T-cell (primary cell): ENCODE results near the gene PTH2. TPM values are rescaled to one million over a fixed set of nuclear protein-coding genes. Genes with fewer than 3 reads are reported as not detected.

Source experiments
- ATAC-seq, 4 experiments: fragments of 200-7000 bp in 3 of 4; fragments of 150-1000 bp in 1 of 4; cut with Tn5 transposase; replicated peaks in 1 of 4; 1 replicate in 3 of 4; 2 replicates in 1 of 4; pipeline ENCODE4 v1.10.0; 2021; ENCODE audit warnings: moderate library complexity in 3 of 4, mild to moderate bottlenecking in 2 of 4, moderate number of reproducible peaks in 1 of 4
- CTCF ChIA-PET, 2 donors: fragments of 300-600 bp; sonication (Branson Sonifier 250); formaldehyde crosslinking; loops; one replicate each; lab custom pipeline; 2022; ENCODE audit warnings: antibody characterized with exemption in 2 of 2; lab: Charles Lee
- POLR2A ChIA-PET, 2 donors: fragments of 300-600 bp; sonication (Branson Sonifier 250); formaldehyde crosslinking; loops; one replicate each; lab custom pipeline; 2022; ENCODE audit warnings: antibody characterized with exemption in 2 of 2; lab: Charles Lee
- DNase-seq, 35 experiments: peaks; one replicate each; pipeline versions ENCODE4 v3.0.0 to v3.0.0-alpha.2; 2013 to 2023
- H3K27ac ChIP-seq: one replicate; pipeline ENCODE4 v1.5.1; 2013; ENCODE audit warnings: low read length
- H3K27me3 ChIP-seq, 2 experiments: replicated peaks in 1 of 2; 1 replicate in 1 of 2; 2 replicates in 1 of 2; pipeline versions ENCODE4 v1.6.1 to v1.7.0; 2013; ENCODE audit warnings: low read length in 1 of 2, mixed read lengths in 1 of 2; ENCODE audit not compliant: control insufficient read depth in 2 of 2, insufficient read depth in 2 of 2; ENCODE audit errors: extremely low read depth in 1 of 2
- H3K36me3 ChIP-seq, 2 donors: 1 replicate in 1 of 2; 2 replicates in 1 of 2; pipeline versions ENCODE4 v1.6.1 to v1.7.0; 2013; ENCODE audit warnings: low read length in 1 of 2; ENCODE audit not compliant: control insufficient read depth in 2 of 2, insufficient read depth in 1 of 2; ENCODE audit errors: extremely low read depth in 1 of 2
- H3K4me1 ChIP-seq, 2 experiments: 1 replicate in 1 of 2; 2 replicates in 1 of 2; pipeline versions ENCODE4 v1.6.1 to v1.7.0; 2013; ENCODE audit warnings: low read length in 2 of 2, mixed read lengths in 1 of 2; ENCODE audit not compliant: insufficient read depth in 2 of 2, control insufficient read depth in 1 of 2; ENCODE audit errors: extremely low read depth in 1 of 2
- H3K4me3 ChIP-seq, 2 donors: 1 replicate in 1 of 2; 2 replicates in 1 of 2; pipeline versions ENCODE4 v1.5.1 to v1.7.0; 2013; ENCODE audit warnings: mild to moderate bottlenecking in 2 of 2, low read length in 1 of 2, moderate library complexity in 1 of 2; ENCODE audit not compliant: control insufficient read depth in 1 of 2; ENCODE audit errors: extremely low read depth in 1 of 2
- H3K9me3 ChIP-seq: 2 replicates; pipeline ENCODE4 v1.7.0; 2013
- H3K27ac Mint-ChIP-seq, 2 donors: one replicate each; pipeline ENCODE4 v1.8.0; 2020 to 2021; ENCODE audit warnings: mild to moderate bottlenecking in 2 of 2, mixed read lengths in 2 of 2
- H3K27me3 Mint-ChIP-seq, 2 donors: one replicate each; pipeline ENCODE4 v1.8.0; 2021 to 2022; ENCODE audit warnings: mixed read lengths in 2 of 2
- H3K36me3 Mint-ChIP-seq: one replicate; pipeline ENCODE4 v1.8.0; 2021; ENCODE audit warnings: mixed read lengths
- H3K4me1 Mint-ChIP-seq, 3 donors: one replicate each; pipeline ENCODE4 v1.8.0; 2020 to 2022; ENCODE audit warnings: mixed read lengths in 3 of 3, mild to moderate bottlenecking in 1 of 3
- H3K4me3 Mint-ChIP-seq, 3 donors: one replicate each; pipeline ENCODE4 v1.8.0; 2020 to 2022; ENCODE audit warnings: mild to moderate bottlenecking in 3 of 3, mixed read lengths in 3 of 3, moderate library complexity in 3 of 3
- H3K9me3 Mint-ChIP-seq, 3 donors: one replicate each; pipeline ENCODE4 v1.8.0; 2020 to 2022; ENCODE audit warnings: mixed read lengths in 3 of 3
- WGBS: methylation state at CpG from one replicate; pipeline ENCODE4 v1.1.5; 2013; ENCODE audit warnings: missing lambda C conversion rate; ENCODE audit not compliant: insufficient coverage; 5-methylcytosine and 5-hydroxymethylcytosine counted together
- total RNA-seq, 35 experiments: library from RNA in 6 of 35; stranded (reverse) in 6 of 35; fragments of 120-200 nt in 1 of 35; gene quantifications; one replicate each; pipeline versions ENCODE4 v1.2.1 to v1.2.4 and lab custom pipeline; 2013 to 2026

Gene PTH2, protein sequence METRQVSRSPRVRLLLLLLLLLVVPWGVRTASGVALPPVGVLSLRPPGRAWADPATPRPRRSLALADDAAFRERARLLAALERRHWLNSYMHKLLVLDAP
- total RNA-seq (not detected), total RNA-seq (lab: John Stamatoyannopoulos, UW) (0 to 0.06 (median 0) reads per million in 29 experiments)
- total RNA-seq (2013), result not detected

DNA sequence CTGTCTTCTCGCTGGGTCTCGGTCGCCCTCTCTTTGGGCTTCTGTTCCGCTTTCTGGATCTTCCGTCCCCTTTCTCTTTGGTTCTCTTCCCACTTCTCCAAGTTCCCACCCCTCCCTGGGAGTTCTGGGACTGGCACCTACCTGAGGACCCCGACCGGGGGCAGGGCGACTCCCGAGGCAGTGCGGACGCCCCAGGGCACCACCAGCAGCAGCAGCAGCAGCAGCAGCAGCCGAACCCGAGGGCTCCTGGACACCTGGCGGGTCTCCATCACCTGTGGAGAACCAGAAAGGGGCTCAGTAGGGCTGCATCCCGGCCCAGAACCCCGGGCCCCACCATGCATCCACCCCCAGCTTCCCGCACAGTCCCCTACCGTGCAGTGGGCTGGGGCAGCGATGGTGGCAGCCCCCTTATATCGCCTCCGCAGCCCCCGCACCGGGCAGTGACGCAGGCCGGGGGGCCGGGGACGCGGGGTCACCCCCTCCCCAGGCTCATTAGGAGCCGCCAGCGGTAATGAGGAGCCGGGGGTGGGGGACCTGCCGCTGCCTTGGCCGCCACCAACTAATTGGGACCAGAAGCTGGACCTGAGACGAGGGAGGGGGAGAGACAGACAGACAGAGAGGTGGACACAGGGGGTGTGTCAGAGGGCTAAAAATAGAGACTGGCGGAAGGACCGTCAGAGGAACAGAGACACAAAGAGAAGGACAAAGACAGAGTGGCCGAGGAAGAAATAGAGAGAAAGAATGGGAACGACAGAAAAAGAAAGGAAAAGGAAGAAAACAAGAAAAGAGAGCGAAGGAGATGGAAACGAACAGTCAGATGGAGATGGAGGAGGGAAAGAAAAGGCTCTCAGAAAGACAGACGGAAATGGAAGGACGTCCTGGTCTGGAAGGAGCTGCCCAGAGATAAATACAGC, at the start of gene PTH2:
TSS of gene PTH2 (minus strand) at position 371 of the 914 bp plus-strand sequence. CDS start at position 269, 102 bp downstream.
- Mint-ChIP-seq H3K4me3 (peak within 1 kb of the TSS; percentile 63 to 82 (median 76)), H3K36me3 (peaks cover 6% of the 10 kb centered on the region), H3K9me3 (no peaks in the 10 kb centered on the region), H3K4me1 (peaks cover 59 to 76% (median 70%) of the 10 kb centered on the region in 3 donors), H3K27me3 (peaks cover 86 to 92% of the 10 kb centered on the region in 2 donors), H3K27ac (peak within 1 kb of the TSS in 1 of 2 donors; percentile 71)
- H3K36me3 ChIP-seq, result no peaks in the 10 kb centered on the region
- H3K27ac ChIP-seq, result no peak within 1 kb of the TSS
- POLR2A ChIA-PET, result interaction anchor here in 1 of 2 donors (0.7 kb wide), 1 partner anchor 12 kb away, joined by 4 read pairs; no protein-coding TSS in a partner anchor
- peak within 1 kb of the TSS; percentile 16 to 74 for H3K4me3 ChIP-seq
- ATAC-seq, result peak in 2 of 4 experiments; percentile 2 to 6
- peaks cover 15 to 58% of the 10 kb centered on the region in 2 experiments for H3K4me1 ChIP-seq
- peaks cover 12 to 96% of the 10 kb centered on the region in 2 experiments for H3K27me3 ChIP-seq
- 6% methylated on average over 38 of the region's 42 CpGs for WGBS
- DNase-seq, result no peak
- CTCF ChIA-PET, result no interaction called here
- H3K9me3 ChIP-seq, result no peaks in the 10 kb centered on the region

DNA sequence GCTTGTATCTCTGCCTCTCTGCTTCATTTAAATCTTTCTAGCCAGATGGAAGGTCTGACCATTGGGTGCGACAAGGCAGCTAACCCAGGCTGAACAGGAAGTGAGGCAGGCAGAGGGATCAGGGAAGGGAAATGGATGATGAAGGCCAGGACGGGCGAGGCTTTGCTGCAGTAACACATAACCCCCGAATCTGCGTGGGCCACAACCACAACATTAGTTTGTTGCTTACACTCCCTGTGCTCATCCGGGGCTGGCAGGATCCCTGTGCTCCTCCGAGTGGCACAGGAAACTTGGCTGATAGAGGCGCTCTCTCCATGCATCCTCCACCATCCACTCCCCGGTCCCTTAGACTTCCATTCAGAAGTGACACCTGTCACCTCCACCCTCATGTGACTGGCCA, 49.7 kb upstream of the PTH2 start:
- Histone ChIP-seq H3K36me3 (peaks cover 0 to 19% of the 10 kb centered on the region in 2 donors), H3K9me3 (no peaks in the 10 kb centered on the region), H3K27ac (peak overlapping the region; percentile 93), H3K27me3 (no peaks in the 10 kb centered on the region), H3K4me3 (no peak overlapping the region), H3K4me1 (peaks cover 45 to 84% of the 10 kb centered on the region in 2 experiments)
- Mint-ChIP-seq H3K9me3 (no peaks in the 10 kb centered on the region), H3K27ac (peak overlapping the region; percentile 93 to 97), H3K36me3 (peaks cover 12% of the 10 kb centered on the region), H3K4me1 (peaks cover 58 to 73% (median 65%) of the 10 kb centered on the region in 3 donors), H3K4me3 (peak overlapping the region; percentile 89 to 96 (median 94)), H3K27me3 (no peaks in the 10 kb centered on the region)
- ATAC-seq (no peak), DNase-seq (peak in 2 of 35 experiments; percentile 13 to 27)
- CTCF ChIA-PET, result interaction anchor here (0.5 to 1.9 kb wide), 12 partner anchors 20 to 102 kb away, joined by 3 to 12 read pairs (median 4); partner anchors contain the start of genes ALDH16A1 (in 1 of the 2), PIH1D1 (in 1 of the 2) and RPS11 (in 1 of the 2)
- 45% methylated on average over 3 of the region's 9 CpGs for WGBS
- POLR2A ChIA-PET, result interaction anchor here in 1 of 2 donors (1.0 kb wide), 1 partner anchor 15 kb away, joined by 4 read pairs; no protein-coding TSS in a partner anchor

DNA sequence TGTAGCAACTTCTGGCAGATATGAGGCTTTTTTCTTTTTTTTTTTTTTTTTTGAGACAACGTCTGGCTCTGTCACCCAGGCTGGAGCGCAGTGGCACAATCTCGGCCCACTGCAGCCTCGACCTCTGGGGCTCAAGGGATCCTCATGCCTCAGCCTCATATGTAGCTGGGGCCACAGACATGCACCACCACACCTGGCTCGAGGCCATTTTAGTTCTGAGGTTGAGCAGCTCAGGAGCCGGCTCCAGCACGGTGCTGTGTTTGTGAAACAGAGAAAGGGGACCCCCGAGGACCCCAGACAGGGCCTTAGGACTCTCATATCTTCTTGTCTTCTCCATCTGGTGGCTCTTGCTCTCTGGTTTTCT, 47.4 kb upstream of the PTH2 start:
- 25% methylated on average over 2 of the region's 8 CpGs for WGBS
- ATAC-seq (no peak), DNase-seq (no peak)
- peaks cover 4% of the 10 kb centered on the region for H3K36me3 Mint-ChIP-seq
- H3K4me1 ChIP-seq, result peaks cover 43 to 88% of the 10 kb centered on the region in 2 experiments
- H3K36me3 ChIP-seq, result peaks cover 0 to 11% of the 10 kb centered on the region in 2 donors
- no peaks in the 10 kb centered on the region for H3K27me3 ChIP-seq
- H3K4me3 Mint-ChIP-seq, result peak overlapping the region; percentile 6 to 65 (median 24)
- peak overlapping the region; percentile 89 to 94 for H3K27ac Mint-ChIP-seq
- peak overlapping the region; percentile 98 for H3K27ac ChIP-seq
- H3K9me3 Mint-ChIP-seq, result no peaks in the 10 kb centered on the region
- ChIA-PET POLR2A (interaction anchor here (0.6 to 2.4 kb wide), 3 partner anchors 8 to 17 kb away, joined by 3 to 11 read pairs (median 3); partner anchors contain the start of gene ALDH16A1 (in 1 of the 2)), CTCF (interaction anchor here (0.6 to 1.6 kb wide), 16 partner anchors 9 to 247 kb away, joined by 3 to 12 read pairs (median 4); partner anchors contain the start of genes ALDH16A1 (in 1 of the 2), PIH1D1 (in 1 of the 2) and RPS11 (in 1 of the 2))
- H3K9me3 ChIP-seq, result no peaks in the 10 kb centered on the region
- peaks cover 46 to 64% (median 55%) of the 10 kb centered on the region in 3 donors for H3K4me1 Mint-ChIP-seq
- H3K4me3 ChIP-seq, result no peak overlapping the region
- no peaks in the 10 kb centered on the region for H3K27me3 Mint-ChIP-seq

DNA sequence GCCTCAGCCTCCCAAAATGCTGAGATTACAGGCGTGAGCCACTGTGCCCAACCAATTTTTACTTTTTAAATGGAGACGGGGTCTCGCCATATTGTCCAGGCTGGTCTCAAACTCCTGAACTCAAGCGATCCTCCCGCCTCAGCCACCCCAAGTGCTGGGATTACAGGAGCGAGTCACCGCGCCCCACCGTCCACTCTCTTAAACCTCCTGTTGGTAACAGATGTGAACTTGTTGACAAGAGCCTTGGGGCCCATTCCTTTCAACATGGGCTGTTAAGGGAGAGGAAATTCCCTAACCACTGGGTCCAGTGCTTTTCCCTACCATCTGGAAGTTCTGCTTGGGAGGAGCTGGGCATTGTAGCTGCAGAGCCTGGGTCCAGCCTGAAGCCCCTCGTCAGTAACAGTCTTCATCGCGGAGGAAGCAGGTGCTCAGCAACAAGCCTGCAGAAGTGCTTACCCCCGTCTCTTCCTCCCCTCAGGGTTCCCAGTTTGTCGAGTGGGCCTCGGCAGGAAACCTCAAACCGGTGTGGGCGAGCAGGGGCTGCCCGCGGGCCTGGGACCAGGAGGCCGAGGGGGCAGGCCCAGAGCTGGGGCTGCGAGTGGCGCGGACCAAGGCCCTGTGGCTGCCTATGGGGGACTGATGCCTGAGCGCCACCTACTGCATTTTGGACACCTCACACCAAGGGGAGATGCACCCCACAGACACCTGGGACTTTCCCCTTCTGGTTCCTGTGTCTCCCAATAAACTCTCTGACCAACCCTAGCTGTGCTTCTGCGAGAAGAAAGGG, 46.8 kb upstream of the PTH2 start:
- Histone ChIP-seq H3K27me3 (no peaks in the 10 kb centered on the region), H3K4me1 (peaks cover 41 to 85% of the 10 kb centered on the region in 2 experiments), H3K27ac (peak overlapping the region; percentile 98), H3K9me3 (no peaks in the 10 kb centered on the region), H3K36me3 (peaks cover 0 to 17% of the 10 kb centered on the region in 2 donors), H3K4me3 (peak overlapping the region in 1 of 2 donors; percentile 6)
- peaks cover 4% of the 10 kb centered on the region for H3K36me3 Mint-ChIP-seq
- ATAC-seq, result peak; percentile 19 to 44 (median 30)
- H3K4me1 Mint-ChIP-seq, result peaks cover 46 to 61% (median 49%) of the 10 kb centered on the region in 3 donors
- H3K9me3 Mint-ChIP-seq, result no peaks in the 10 kb centered on the region
- H3K27me3 Mint-ChIP-seq, result no peaks in the 10 kb centered on the region
- WGBS, result 12% methylated on average over 13 of the region's 25 CpGs
- ChIA-PET POLR2A (interaction anchor here (0.6 to 2.4 kb wide), 5 partner anchors 9 to 91 kb away, joined by 3 to 11 read pairs (median 3); partner anchors contain the start of gene ALDH16A1 (in 2 of the 2)), CTCF (interaction anchor here (0.6 to 1.6 kb wide), 18 partner anchors 10 to 247 kb away, joined by 3 to 12 read pairs (median 4); partner anchors contain the start of genes ALDH16A1 (in 1 of the 2), PIH1D1 (in 1 of the 2) and RPS11 (in 1 of the 2))
- H3K4me3 Mint-ChIP-seq, result peak overlapping the region; percentile 17 to 65 (median 24)
- DNase-seq, result peak; percentile 55 to 93 (median 73)
- H3K27ac Mint-ChIP-seq, result peak overlapping the region; percentile 89 to 94

DNA sequence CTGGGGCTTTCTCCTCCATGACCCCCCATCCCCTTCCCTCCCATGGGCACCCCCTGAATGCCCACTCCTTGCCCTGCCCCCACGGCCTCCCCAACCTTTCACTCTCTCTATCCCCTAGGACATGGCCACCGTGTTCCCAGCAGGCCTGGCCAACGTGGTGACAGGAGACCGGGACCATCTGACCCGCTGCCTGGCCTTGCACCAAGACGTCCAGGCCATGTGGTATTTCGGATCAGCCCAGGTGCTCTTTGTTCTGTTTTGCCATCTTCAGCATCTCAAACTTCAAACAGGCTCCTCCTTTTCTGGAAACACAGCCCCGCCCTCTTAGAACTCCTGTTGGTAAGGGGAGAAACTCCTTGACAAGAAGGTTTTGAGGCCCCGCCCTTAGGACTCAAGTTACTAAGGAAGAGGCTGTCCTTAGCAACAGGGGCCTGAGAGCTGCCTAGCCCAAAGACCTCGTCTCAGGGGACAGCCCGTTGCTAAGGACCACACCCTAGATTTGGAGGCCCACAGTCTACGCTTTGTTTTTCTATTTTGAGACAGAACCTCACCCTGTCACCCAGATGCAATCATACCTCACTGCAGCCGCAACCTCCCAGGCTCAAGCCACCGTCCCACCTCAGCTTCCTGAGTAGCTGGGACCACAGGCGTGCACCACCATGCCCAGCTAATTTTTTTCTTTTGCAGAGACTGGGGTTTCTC, 45.7 kb upstream of the PTH2 start:
- no peaks in the 10 kb centered on the region for H3K9me3 ChIP-seq
- peak overlapping the region; percentile 13 to 25 for H3K4me3 ChIP-seq
- peak; percentile 66 to 96 (median 88) for DNase-seq
- WGBS, result 30% methylated on average over 13 of the region's 15 CpGs
- POLR2A ChIA-PET, result interaction anchor here (0.6 to 2.4 kb wide), 5 partner anchors 15 to 92 kb away, joined by 3 to 11 read pairs (median 4); partner anchors contain the start of gene ALDH16A1 (in 2 of the 2)
- H3K27me3 ChIP-seq, result no peaks in the 10 kb centered on the region
- peaks cover 0 to 28% of the 10 kb centered on the region in 2 donors for H3K36me3 ChIP-seq
- H3K4me1 Mint-ChIP-seq, result peaks cover 41 to 59% (median 46%) of the 10 kb centered on the region in 3 donors
- peak overlapping the region; percentile 98 for H3K27ac ChIP-seq
- peak overlapping the region; percentile 75 to 84 (median 76) for H3K4me3 Mint-ChIP-seq
- peaks cover 4% of the 10 kb centered on the region for H3K36me3 Mint-ChIP-seq
- no peaks in the 10 kb centered on the region for H3K9me3 Mint-ChIP-seq
- ATAC-seq, result peak; percentile 80 to 83 (median 81)
- H3K27ac Mint-ChIP-seq, result peak overlapping the region; percentile 100
- CTCF ChIA-PET, result interaction anchor here in 1 of 2 donors (0.6 to 1.3 kb wide), 5 partner anchors 16 to 121 kb away, joined by 3 to 6 read pairs (median 4); partner anchors contain the start of genes ALDH16A1 and PIH1D1
- H3K4me1 ChIP-seq, result peaks cover 41 to 86% of the 10 kb centered on the region in 2 experiments
- H3K27me3 Mint-ChIP-seq, result no peaks in the 10 kb centered on the region
